ENCODE results near the gene SWAP70.

SWAP70 gene

GRCh38 chr11:9774109-9774508 is 110.2 kb downstream of the SWAP70 start:
- TF ChIP-seq CTCF (conservative IDR thresholded peaks at IDR 0.05; ENCODE audit: low read depth, low read length): no peak
- H3K79me2 ChIP-seq (ENCODE audit: insufficient read depth, low read depth): no peaks in the 10 kb centered on the region
- H3K27me3 ChIP-seq (ENCODE audit: insufficient read depth, low read depth): no peaks in the 10 kb centered on the region
- H3K4me3 ChIP-seq (IDR thresholded peaks at IDR 0.05; ENCODE audit: insufficient read depth, low read depth, low read length): no peak overlapping the region
- no peak overlapping the region for H3K27ac ChIP-seq
- no peaks in the 10 kb centered on the region for H3K36me3 ChIP-seq (ENCODE audit: insufficient read depth)
- H3K4me2 ChIP-seq: no peak overlapping the region
- no peak overlapping the region for H3K9ac ChIP-seq
- no peak overlapping the region for H2AFZ ChIP-seq (ENCODE audit: low read depth)
- no peaks in the 10 kb centered on the region for H4K20me1 ChIP-seq (ENCODE audit: insufficient read depth)
- no peaks in the 10 kb centered on the region for H3K4me1 ChIP-seq (ENCODE audit: low read depth, poor library complexity, severe bottlenecking)

- Histone ChIP-seq H3K4me1 (ENCODE audit: low read depth, poor library complexity, severe bottlenecking) (no peaks in the 10 kb centered on the region), H3K79me2 (ENCODE audit: insufficient read depth, low read depth) (no peaks in the 10 kb centered on the region), H4K20me1 (ENCODE audit: insufficient read depth) (no peaks in the 10 kb centered on the region), H3K36me3 (ENCODE audit: insufficient read depth) (no peaks in the 10 kb centered on the region), H3K27ac (no peak overlapping the region), H3K4me3 (IDR thresholded peaks at IDR 0.05; ENCODE audit: insufficient read depth, low read depth, low read length) (no peak overlapping the region), H3K27me3 (ENCODE audit: insufficient read depth, low read depth) (no peaks in the 10 kb centered on the region), H2AFZ (ENCODE audit: low read depth) (no peak overlapping the region), H3K4me2 (no peak overlapping the region), H3K9ac (no peak overlapping the region)
- TF ChIP-seq CTCF (conservative IDR thresholded peaks at IDR 0.05; ENCODE audit: low read depth, low read length): no peak
Observed at GRCh38 chr11:9774591-9775397, 110.9 kb downstream of the SWAP70 start.

GRCh38 chr11:9775398-9775779 is 111.5 kb downstream of the SWAP70 start:
- no peak overlapping the region for H2AFZ ChIP-seq (ENCODE audit: low read depth)
- no peak overlapping the region for H3K4me3 ChIP-seq (IDR thresholded peaks at IDR 0.05; ENCODE audit: insufficient read depth, low read depth, low read length)
- no peak for TF ChIP-seq CTCF (conservative IDR thresholded peaks at IDR 0.05; ENCODE audit: low read depth, low read length)
- H3K27me3 ChIP-seq (ENCODE audit: insufficient read depth, low read depth): no peaks in the 10 kb centered on the region
- no peaks in the 10 kb centered on the region for H3K4me1 ChIP-seq (ENCODE audit: low read depth, poor library complexity, severe bottlenecking)
- no peaks in the 10 kb centered on the region for H3K79me2 ChIP-seq (ENCODE audit: insufficient read depth, low read depth)
- no peaks in the 10 kb centered on the region for H4K20me1 ChIP-seq (ENCODE audit: insufficient read depth)
- H3K4me2 ChIP-seq: no peak overlapping the region
- H3K27ac ChIP-seq: no peak overlapping the region
- no peaks in the 10 kb centered on the region for H3K36me3 ChIP-seq (ENCODE audit: insufficient read depth)
- no peak overlapping the region for H3K9ac ChIP-seq

GRCh38 chr11:9776203-9776602 is 112.3 kb downstream of the SWAP70 start:
- no peak for TF ChIP-seq CTCF (conservative IDR thresholded peaks at IDR 0.05; ENCODE audit: low read depth, low read length)
- no peaks in the 10 kb centered on the region for H3K79me2 ChIP-seq (ENCODE audit: insufficient read depth, low read depth)
- no peak overlapping the region for H3K4me3 ChIP-seq (IDR thresholded peaks at IDR 0.05; ENCODE audit: insufficient read depth, low read depth, low read length)
- no peak overlapping the region for H2AFZ ChIP-seq (ENCODE audit: low read depth)
- H3K4me1 ChIP-seq (ENCODE audit: low read depth, poor library complexity, severe bottlenecking): no peaks in the 10 kb centered on the region
- H3K27me3 ChIP-seq (ENCODE audit: insufficient read depth, low read depth): no peaks in the 10 kb centered on the region
- no peak overlapping the region for H3K4me2 ChIP-seq
- H3K36me3 ChIP-seq (ENCODE audit: insufficient read depth): no peaks in the 10 kb centered on the region
- no peaks in the 10 kb centered on the region for H4K20me1 ChIP-seq (ENCODE audit: insufficient read depth)
- H3K9ac ChIP-seq: no peak overlapping the region
- no peak overlapping the region for H3K27ac ChIP-seq

All from KMS-11 (cell line).